Panc1 (cell line): ENCODE data around the gene OR4D10. TPM values are rescaled to one million over a fixed set of nuclear protein-coding genes. Genes with fewer than 3 reads are reported as not detected.

Source experiments
- ATAC-seq: fragments of 200-7000 bp; cut with Tn5 transposase; 2 replicates; pipeline ENCODE4 v1.9.1; 2020; ENCODE audit warnings: mild to moderate bottlenecking, moderate library complexity
- BruUV-seq: library from RNA; stranded (reverse); fragments of 400-500 nt; replicated peaks from 2 replicates; lab custom pipeline; 2021; lab: Mats Ljungman, UMichigan
- CTCF ChIA-PET: fragments of 300-600 bp; sonication (Branson Sonifier 250); formaldehyde crosslinking; loops from one replicate; lab custom pipeline; 2022; ENCODE audit warnings: antibody characterized with exemption; lab: Charles Lee
- POLR2A ChIA-PET: fragments of 300-600 bp; sonication (Branson Sonifier 250); formaldehyde crosslinking; loops from one replicate; lab custom pipeline; 2022; ENCODE audit warnings: antibody characterized with exemption; lab: Charles Lee
- DNase-seq: peaks from one replicate; pipeline ENCODE4 v3.0.0-alpha.2; 2010; ENCODE audit warnings: low read depth, low spot score
- H3K27ac ChIP-seq: 2 replicates; pipeline ENCODE4 v1.5.1; 2011; ENCODE audit warnings: mild to moderate bottlenecking, low read length, inconsistent platforms
- H3K27me3 ChIP-seq: fragments of 200-500 bp; sonication (Bioruptor generic); 2 replicates; pipeline ENCODE4 v1.6.0; 2014; ENCODE audit warnings: low read length, inconsistent platforms; ENCODE audit not compliant: control insufficient read depth, insufficient read depth
- H3K36me3 ChIP-seq: fragments of 200-500 bp; sonication (Bioruptor generic); 2 replicates; pipeline ENCODE4 v1.5.1; 2014; ENCODE audit warnings: inconsistent platforms, mild to moderate bottlenecking, low read length, moderate library complexity; ENCODE audit not compliant: control insufficient read depth, insufficient read depth
- H3K4me1 ChIP-seq: 2 replicates; pipeline ENCODE4 v1.5.1; 2011; ENCODE audit warnings: inconsistent platforms, mild to moderate bottlenecking, low read length, moderate library complexity; ENCODE audit not compliant: control insufficient read depth, insufficient read depth
- H3K4me3 ChIP-seq, 2 experiments: 2 replicates each; pipeline ENCODE4 v1.5.1; 2011 to 2012; ENCODE audit warnings: low read depth in 2 of 2, low read length in 2 of 2, mild to moderate bottlenecking in 2 of 2, inconsistent platforms in 1 of 2, moderate library complexity in 1 of 2
- H3K9me3 ChIP-seq: fragments of 200-500 bp; sonication (Bioruptor generic); 2 replicates; pipeline ENCODE4 v1.5.1; 2014; ENCODE audit warnings: low read depth, mild to moderate bottlenecking, inconsistent platforms, low read length, moderate library complexity; ENCODE audit not compliant: control insufficient read depth, insufficient read depth
- CTCF ChIP-seq: fragments of 450-650 bp; IDR thresholded peaks from 2 replicates; pipeline ENCODE4 v1.5.1; 2017; ENCODE audit warnings: mild to moderate bottlenecking
- POLR2AphosphoS5 ChIP-seq: IDR thresholded peaks from 2 replicates; pipeline ENCODE4 v1.6.1; 2012; ENCODE audit warnings: mild to moderate bottlenecking, low read depth, low read length, moderate library complexity
- REST ChIP-seq, 2 experiments: IDR thresholded peaks; 2 replicates each; pipeline ENCODE4 v1.6.1; 2011 to 2012; ENCODE audit warnings: low read depth in 2 of 2, control low read depth in 1 of 2, low read length in 1 of 2, mild to moderate bottlenecking in 1 of 2, moderate library complexity in 1 of 2; ENCODE audit not compliant: insufficient read depth in 1 of 2
- SIN3A ChIP-seq: IDR thresholded peaks from 2 replicates; pipeline ENCODE4 v1.6.1; 2012; ENCODE audit warnings: low read depth, mild to moderate bottlenecking, low read length, moderate library complexity, borderline replicate concordance; ENCODE audit not compliant: insufficient read depth
- TCF7L2 ChIP-seq: IDR thresholded peaks from 2 replicates; pipeline ENCODE4 v1.6.1; 2011; ENCODE audit warnings: mild to moderate bottlenecking, low read depth, low read length, inconsistent platforms
- in situ Hi-C: cut with HindIII; loops from 2 replicates; pipeline ENCODE4 v1.10.0; 2016; ENCODE audit warnings: low sequenced_read_pairs, low pct_unique_long_range_greater_than_20kb
- intact Hi-C: fragments of 100-400 bp; cut with micrococcal nuclease; formaldehyde crosslinking; loops from one replicate; pipeline ENCODE4 v1.10.0; 2022; ENCODE audit not compliant: unreplicated experiment
- total RNA-seq: library from RNA; stranded (reverse); gene quantifications from one replicate; pipeline ENCODE4 v1.2.1, GENCODE V29; 2021; ENCODE audit not compliant: unreplicated experiment

The OR4D10 gene
- total RNA-seq, 1 experiment from 2014 or later, result not detected

GRCh38 chr11:59503276-59503675, 30.2 kb downstream of the OR4D10 start, which contains the start of gene OR4D11:
Gene OR4D11 (plus strand): TSS chr11:59503576. CDS start chr11:59503576, 0 bp downstream.
- BruUV-seq, result no TSS peak
- intact Hi-C loops (no loop called here), in situ Hi-C loops (no loop called here)
- CTCF ChIA-PET, result no interaction called here
- Histone ChIP-seq H3K27ac (no peak within 1 kb of the TSS), H3K36me3 (no peaks in the 10 kb centered on the region), H3K9me3 (no peaks in the 10 kb centered on the region), H3K4me3 (no peak within 1 kb of the TSS), H3K4me1 (no peaks in the 10 kb centered on the region), H3K27me3 (peaks cover 10% of the 10 kb centered on the region; the same call in 1 of the 2 replicates)
- TF ChIP-seq POLR2AphosphoS5 (no peak), CTCF (no peak), SIN3A (no peak), REST (IDR thresholded peaks at IDR 0.05; ENCODE audit: insufficient read depth in 1 of 2, low read depth in 2 of 2, low read length in 1 of 2) (no peak), TCF7L2 (no peak)
- ATAC-seq, result no peak
- DNase-seq, result no peak
- POLR2A ChIA-PET, result interaction anchor here (0.6 kb wide), 1 partner anchor 23 kb away, joined by 3 read pairs; no protein-coding TSS in a partner anchor

GRCh38 chr11:59510941-59511589, 38.0 kb downstream of the OR4D10 start, which contains the start of gene OR4D9:
Gene OR4D9 (plus strand): TSS chr11:59511539. CDS start chr11:59514913, 3,374 bp downstream.
- in situ Hi-C loops, result no loop called here
- no TSS peak for BruUV-seq
- no peak within 1 kb of the TSS for H3K27ac ChIP-seq

More at GRCh38 chr11:59510941-59511589, 38.0 kb downstream of the OR4D10 start, which contains the start of gene OR4D9:
- ATAC-seq (no peak), DNase-seq (no peak)
- ChIA-PET POLR2A (no interaction called here), CTCF (no interaction called here)
- H3K4me1 ChIP-seq, result no peaks in the 10 kb centered on the region
- TF ChIP-seq CTCF, result no peak
- no peak for TF ChIP-seq SIN3A
- no peak for TF ChIP-seq REST (IDR thresholded peaks at IDR 0.05; ENCODE audit: insufficient read depth in 1 of 2, low read depth in 2 of 2, low read length in 1 of 2)
- no peak for TF ChIP-seq POLR2AphosphoS5
- TF ChIP-seq TCF7L2, result no peak
- H3K27me3 ChIP-seq, result peaks cover 4% of the 10 kb centered on the region; the same call in 1 of the 2 replicates
- no peaks in the 10 kb centered on the region for H3K36me3 ChIP-seq
- intact Hi-C loops, result no loop called here
- H3K9me3 ChIP-seq, result no peaks in the 10 kb centered on the region
- no peak within 1 kb of the TSS for H3K4me3 ChIP-seq
